NCI-H146 (cell line): Measurements from ENCODE around the gene SLC25A10.
A peak's percentile ranks its signal among the peaks of the same experiment; 100 is the strongest.

Source experiments
- DNase-seq: peaks from one replicate; lab custom pipeline; 2025; lab: John Stamatoyannopoulos, UW

SLC25A10 gene

GRCh38 chr17:81706757-81707624 lies 5.1 kb upstream of the SLC25A10 start:
- DNase-seq = no peak

GRCh38 chr17:81707725-81708646 lies 4.1 kb upstream of the SLC25A10 start:
- DNase-seq = no peak

GRCh38 chr17:81708739-81709185 lies 3.3 kb upstream of the SLC25A10 start:
- DNase-seq = no peak

- peak; percentile 79 for DNase-seq
Observed at GRCh38 chr17:81710514-81711308, 1.4 kb upstream of the SLC25A10 start.

GRCh38 chr17:81712468-81713003 lies 452 bp downstream of the SLC25A10 start:
- peak; percentile 48 for DNase-seq

GRCh38 chr17:81713004-81713555 lies 996 bp downstream of the SLC25A10 start:
- peak; percentile 49 for DNase-seq

- DNase-seq = peak; percentile 35
Observed at GRCh38 chr17:81713556-81714411, 1.7 kb downstream of the SLC25A10 start.

GRCh38 chr17:81714412-81715106 lies 2.5 kb downstream of the SLC25A10 start:
- no peak for DNase-seq

GRCh38 chr17:81715107-81715871 lies 3.2 kb downstream of the SLC25A10 start:
- no peak for DNase-seq

- no peak for DNase-seq
Observed at GRCh38 chr17:81715872-81716673, 4.0 kb downstream of the SLC25A10 start.

GRCh38 chr17:81716674-81716996 lies 4.6 kb downstream of the SLC25A10 start:
- DNase-seq = no peak

GRCh38 chr17:81717049-81717765 lies 5.1 kb downstream of the SLC25A10 start:
- DNase-seq = no peak

- no peak for DNase-seq
Observed at GRCh38 chr17:81717766-81718089, 5.6 kb downstream of the SLC25A10 start.

GRCh38 chr17:81719410-81720266 lies 7.6 kb downstream of the SLC25A10 start:
- DNase-seq = no peak

- no peak for DNase-seq
Observed at GRCh38 chr17:81720267-81721071, 8.4 kb downstream of the SLC25A10 start.
